HCT116 (cell line): Measurements from ENCODE around the gene AFP. TPM values are rescaled to one million over a fixed set of nuclear protein-coding genes. Genes with fewer than 3 reads are reported as not detected.

Source experiments
- ATAC-seq: fragments of 200-7000 bp; cut with Tn5 transposase; 2 replicates; pipeline ENCODE4 v1.9.1; 2020; ENCODE audit warnings: mild to moderate bottlenecking, moderate library complexity
- BruUV-seq: library from RNA; stranded (reverse); fragments of 400-500 nt; replicated peaks from 2 replicates; lab custom pipeline; 2021; lab: Mats Ljungman, UMichigan
- CTCF ChIA-PET: fragments of 300-600 bp; sonication (Branson Sonifier 250); formaldehyde crosslinking; loops from one replicate; lab custom pipeline; 2021; ENCODE audit warnings: antibody characterized with exemption; lab: Charles Lee
- POLR2A ChIA-PET: fragments of 300-600, 350-600 bp; sonication (Branson Sonifier 250); formaldehyde crosslinking; loops from one replicate; lab custom pipeline; 2021; ENCODE audit warnings: antibody characterized with exemption; lab: Charles Lee
- RAD21 ChIA-PET, 2 experiments: fragments of 300-600 bp; sonication (Branson Sonifier 250); formaldehyde crosslinking; loops; one replicate each; lab custom pipeline; 2023; ENCODE audit warnings: low total read pairs in 2 of 2; ENCODE audit not compliant: uncharacterized antibody in 2 of 2, unreplicated experiment in 2 of 2, low non-redundant PET in 1 of 2; lab: Charles Lee
- DNase-seq: peaks from one replicate; pipeline ENCODE4 v3.0.0-alpha.2; 2010; ENCODE audit warnings: low read depth, low spot score
- H2AFZ ChIP-seq: fragments of 200-600 bp; shearing (Covaris generic), sonication (generic); 2 replicates; pipeline ENCODE4 v1.6.1; 2017; ENCODE audit warnings: low read depth, mixed run types, mixed read lengths, antibody characterized with exemption, low read length; ENCODE audit not compliant: poor library complexity, severe bottlenecking
- H3K27ac ChIP-seq: 2 replicates; pipeline ENCODE4 v1.5.1; 2012; ENCODE audit warnings: low read depth, low read length
- H3K27me3 ChIP-seq: fragments of 200-600 bp; sonication (generic); 2 replicates; pipeline ENCODE4 v1.6.1; 2016; ENCODE audit warnings: mixed run types, low read length, mixed read lengths; ENCODE audit not compliant: insufficient read depth
- H3K36me3 ChIP-seq, 2 experiments: fragments of 200-500 bp in 1 of 2; fragments of 200-600 bp in 1 of 2; sonication (Bioruptor generic) in 1 of 2; sonication (generic) in 1 of 2; 2 replicates each; pipeline versions ENCODE4 v1.5.1 to v1.6.1; 2014 to 2016; ENCODE audit warnings: low read length in 2 of 2, inconsistent platforms in 1 of 2, mixed read lengths in 1 of 2, mixed run types in 1 of 2; ENCODE audit not compliant: insufficient read depth in 2 of 2, control insufficient read depth in 1 of 2
- H3K4me1 ChIP-seq, 2 experiments: fragments of 200-600 bp in 1 of 2; sonication (generic) in 1 of 2; 2 replicates each; pipeline versions ENCODE4 v1.5.1 to v1.6.1; 2012 to 2017; ENCODE audit warnings: low read length in 2 of 2, inconsistent platforms in 1 of 2, mild to moderate bottlenecking in 1 of 2, mixed read lengths in 1 of 2, mixed run types in 1 of 2, moderate library complexity in 1 of 2; ENCODE audit not compliant: insufficient read depth in 2 of 2, control insufficient read depth in 1 of 2
- H3K4me2 ChIP-seq: fragments of 200-600 bp; sonication (generic); 2 replicates; pipeline ENCODE4 v1.6.1; 2017; ENCODE audit warnings: mixed run types, low read length, mixed read lengths
- H3K4me3 ChIP-seq, 2 experiments: fragments of 200-600 bp in 1 of 2; sonication (generic) in 1 of 2; replicated peaks in 1 of 2; 2 replicates each; pipeline ENCODE4 v1.5.1; 2011 to 2016; ENCODE audit warnings: low read length in 2 of 2, control low read depth in 1 of 2, low read depth in 1 of 2, mild to moderate bottlenecking in 1 of 2, mixed read lengths in 1 of 2, mixed run types in 1 of 2
- H3K79me2 ChIP-seq: fragments of 200-600 bp; sonication (generic); 2 replicates; pipeline ENCODE4 v1.6.1; 2017; ENCODE audit warnings: mild to moderate bottlenecking, mixed run types, low read length, moderate library complexity, mixed read lengths; ENCODE audit not compliant: insufficient read depth
- H3K9ac ChIP-seq: fragments of 200-600 bp; sonication (generic); 2 replicates; pipeline ENCODE4 v1.6.1; 2016; ENCODE audit warnings: low read length, mixed read lengths
- H3K9me2 ChIP-seq: fragments of 200-600 bp; sonication (generic), shearing (Covaris generic); 2 replicates; pipeline ENCODE4 v1.6.1; 2017; ENCODE audit warnings: mixed run types, mild to moderate bottlenecking, moderate library complexity; ENCODE audit not compliant: insufficient read depth
- H3K9me3 ChIP-seq, 2 experiments: fragments of 200-500 bp in 1 of 2; fragments of 200-600 bp in 1 of 2; sonication (Bioruptor generic) in 1 of 2; sonication (generic) in 1 of 2; 2 replicates each; pipeline ENCODE4 v1.6.1; 2014 to 2017; ENCODE audit warnings: low read length in 2 of 2, mixed read lengths in 2 of 2, inconsistent platforms in 1 of 2, low read depth in 1 of 2, mild to moderate bottlenecking in 1 of 2, mixed run types in 1 of 2, moderate library complexity in 1 of 2; ENCODE audit not compliant: control insufficient read depth in 1 of 2, insufficient read depth in 1 of 2
- H4K20me1 ChIP-seq: fragments of 200-600 bp; sonication (generic), shearing (Covaris generic); 2 replicates; pipeline ENCODE4 v1.6.1; 2017; ENCODE audit warnings: mixed run types, mild to moderate bottlenecking, moderate library complexity; ENCODE audit not compliant: insufficient read depth
- CBX3 ChIP-seq: IDR thresholded peaks from 2 replicates; pipeline ENCODE4 v1.6.1; 2012; ENCODE audit warnings: low read depth
- CEBPB ChIP-seq: IDR thresholded peaks from 2 replicates; pipeline ENCODE4 v1.6.1; 2012; ENCODE audit warnings: low read depth
- ELF1 ChIP-seq: IDR thresholded peaks from 2 replicates; pipeline ENCODE4 v1.6.1; 2012; ENCODE audit warnings: low read depth, borderline replicate concordance
- EZH2 ChIP-seq: fragments of 200-600 bp; sonication (generic); IDR thresholded peaks from 2 replicates; pipeline ENCODE4 v1.6.1; 2017; ENCODE audit warnings: antibody characterized with exemption, mixed run types
- EZH2phosphoT487 ChIP-seq: fragments of 200-600 bp; IDR thresholded peaks from 2 replicates; pipeline ENCODE4 v1.6.1; 2018; ENCODE audit warnings: antibody characterized with exemption, borderline replicate concordance
- FOSL1 ChIP-seq: IDR thresholded peaks from 2 replicates; pipeline ENCODE4 v1.6.1; 2012; ENCODE audit warnings: low read depth
- JUND ChIP-seq: IDR thresholded peaks from 2 replicates; pipeline ENCODE4 v1.6.1; 2012
- POLR2A ChIP-seq: IDR thresholded peaks from 2 replicates; pipeline ENCODE4 v1.7.0; 2011; ENCODE audit warnings: borderline replicate concordance; ENCODE audit not compliant: insufficient read depth, insufficient read length; ENCODE audit errors: extremely low read depth
- POLR2AphosphoS5 ChIP-seq: IDR thresholded peaks from 2 replicates; pipeline ENCODE4 v1.6.1; 2011; ENCODE audit warnings: mild to moderate bottlenecking, low read depth, low read length, moderate library complexity
- RAD21 ChIP-seq: IDR thresholded peaks from 2 replicates; pipeline ENCODE4 v1.6.1; 2012; ENCODE audit warnings: low read depth, mild to moderate bottlenecking
- SIN3A ChIP-seq: IDR thresholded peaks from 2 replicates; pipeline ENCODE4 v1.6.1; 2012; ENCODE audit warnings: low read depth
- SP1 ChIP-seq: IDR thresholded peaks from 2 replicates; pipeline ENCODE4 v1.6.1; 2012; ENCODE audit warnings: low read depth
- SRF ChIP-seq: IDR thresholded peaks from 2 replicates; pipeline ENCODE4 v1.6.1; 2012; ENCODE audit warnings: low read depth
- ZBTB33 ChIP-seq: IDR thresholded peaks from 2 replicates; pipeline ENCODE4 v1.6.1; 2011; ENCODE audit warnings: mild to moderate bottlenecking, low read length, moderate library complexity; ENCODE audit not compliant: insufficient replicate concordance; ENCODE audit errors: extremely low read depth
- ZFX ChIP-seq: fragments of 450-650 bp; IDR thresholded peaks from 2 replicates; pipeline ENCODE4 v1.6.1; 2017
- ZNF274 ChIP-seq: fragments of 200-500 bp; sonication (Bioruptor generic); IDR thresholded peaks from 2 replicates; pipeline ENCODE4 v1.6.1; 2014; ENCODE audit warnings: mild to moderate bottlenecking, low read depth, low read length, inconsistent platforms
- intact Hi-C: fragments of 100-400 bp; cut with micrococcal nuclease; formaldehyde crosslinking; loops from 2 replicates; pipeline ENCODE4 v1.10.0; 2022
- total RNA-seq: library from RNA; stranded (reverse); gene quantifications from one replicate; pipeline ENCODE4 v1.2.1, GENCODE V29; 2021; ENCODE audit not compliant: unreplicated experiment
- TF ChIP-seq, protein P1 (sequence below): IDR thresholded peaks from 2 replicates; pipeline ENCODE4 v1.6.1; 2012; ENCODE audit warnings: low read depth
- TF ChIP-seq, protein P2 (sequence below): IDR thresholded peaks from 2 replicates; pipeline ENCODE4 v1.6.1; 2012

The AFP gene
- total RNA-seq, 1 experiment from 2014 or later, result 1.6 TPM

- Histone ChIP-seq H3K9me2 (no peaks in the 10 kb centered on the region), H3K9me3 (no peaks in the 10 kb centered on the region), H3K27ac (no peak overlapping the region), H3K4me1 (no peaks in the 10 kb centered on the region), H3K79me2 (no peaks in the 10 kb centered on the region), H3K36me3 (no peaks in the 10 kb centered on the region), H3K27me3 (no peaks in the 10 kb centered on the region), H2AFZ (no peak overlapping the region), H3K9ac (no peak overlapping the region), H3K4me2 (no peak overlapping the region), H4K20me1 (no peaks in the 10 kb centered on the region), H3K4me3 (no peak overlapping the region)
- BruUV-seq, result no TSS peak
- intact Hi-C loops, result no loop called here
- DNase-seq (no peak), ATAC-seq (no peak)
- ChIA-PET RAD21 (no interaction called here), CTCF (no interaction called here), POLR2A (no interaction called here)
- TF ChIP-seq ELF1 (no peak), CEBPB (no peak), ZBTB33 (no peak), SP1 (no peak), RAD21 (no peak), POLR2A (no peak), EZH2 (no peak), ZFX (no peak), FOSL1 (no peak), JUND (no peak), EZH2phosphoT487 (no peak), POLR2AphosphoS5 (no peak), SIN3A (no peak), CBX3 (no peak), SRF (no peak), ZNF274 (no peak)
- TF ChIP-seq, protein P1, sequence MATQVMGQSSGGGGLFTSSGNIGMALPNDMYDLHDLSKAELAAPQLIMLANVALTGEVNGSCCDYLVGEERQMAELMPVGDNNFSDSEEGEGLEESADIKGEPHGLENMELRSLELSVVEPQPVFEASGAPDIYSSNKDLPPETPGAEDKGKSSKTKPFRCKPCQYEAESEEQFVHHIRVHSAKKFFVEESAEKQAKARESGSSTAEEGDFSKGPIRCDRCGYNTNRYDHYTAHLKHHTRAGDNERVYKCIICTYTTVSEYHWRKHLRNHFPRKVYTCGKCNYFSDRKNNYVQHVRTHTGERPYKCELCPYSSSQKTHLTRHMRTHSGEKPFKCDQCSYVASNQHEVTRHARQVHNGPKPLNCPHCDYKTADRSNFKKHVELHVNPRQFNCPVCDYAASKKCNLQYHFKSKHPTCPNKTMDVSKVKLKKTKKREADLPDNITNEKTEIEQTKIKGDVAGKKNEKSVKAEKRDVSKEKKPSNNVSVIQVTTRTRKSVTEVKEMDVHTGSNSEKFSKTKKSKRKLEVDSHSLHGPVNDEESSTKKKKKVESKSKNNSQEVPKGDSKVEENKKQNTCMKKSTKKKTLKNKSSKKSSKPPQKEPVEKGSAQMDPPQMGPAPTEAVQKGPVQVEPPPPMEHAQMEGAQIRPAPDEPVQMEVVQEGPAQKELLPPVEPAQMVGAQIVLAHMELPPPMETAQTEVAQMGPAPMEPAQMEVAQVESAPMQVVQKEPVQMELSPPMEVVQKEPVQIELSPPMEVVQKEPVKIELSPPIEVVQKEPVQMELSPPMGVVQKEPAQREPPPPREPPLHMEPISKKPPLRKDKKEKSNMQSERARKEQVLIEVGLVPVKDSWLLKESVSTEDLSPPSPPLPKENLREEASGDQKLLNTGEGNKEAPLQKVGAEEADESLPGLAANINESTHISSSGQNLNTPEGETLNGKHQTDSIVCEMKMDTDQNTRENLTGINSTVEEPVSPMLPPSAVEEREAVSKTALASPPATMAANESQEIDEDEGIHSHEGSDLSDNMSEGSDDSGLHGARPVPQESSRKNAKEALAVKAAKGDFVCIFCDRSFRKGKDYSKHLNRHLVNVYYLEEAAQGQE, result no peak
- TF ChIP-seq, protein P2, sequence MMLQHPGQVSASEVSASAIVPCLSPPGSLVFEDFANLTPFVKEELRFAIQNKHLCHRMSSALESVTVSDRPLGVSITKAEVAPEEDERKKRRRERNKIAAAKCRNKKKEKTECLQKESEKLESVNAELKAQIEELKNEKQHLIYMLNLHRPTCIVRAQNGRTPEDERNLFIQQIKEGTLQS, result no peak
These were observed 38.7 kb upstream of the AFP start for GRCh38 chr4:73396993-73397972.
